T1000 (cell line): ENCODE data around the gene PML.
A peak's percentile ranks its signal among the peaks of the same experiment; 100 is the strongest.
"Not testable (repeated sequence)": the region's sequence is repeated elsewhere in the genome, so short reads cannot be mapped to it uniquely, and the experiment has no call there.

Experiments
- DNase-seq: peaks from one replicate; lab custom pipeline; 2025; ENCODE audit warnings: mixed read lengths; lab: John Stamatoyannopoulos, UW

The PML gene

GRCh38 chr15:74038707-74039655 lies 44.5 kb downstream of the PML start:
- DNase-seq, result no peak

- DNase-seq, result no peak
These were observed 45.1 kb downstream of the PML start for GRCh38 chr15:74039656-74040010.

- peak; percentile 84 for DNase-seq
These were observed 45.8 kb downstream of the PML start for GRCh38 chr15:74040109-74040850.

GRCh38 chr15:74041311-74041756 lies 46.8 kb downstream of the PML start:
- DNase-seq, result no peak

- no peak for DNase-seq
These were observed 47.4 kb downstream of the PML start for GRCh38 chr15:74041777-74042435.

- no peak for DNase-seq
These were observed 48.3 kb downstream of the PML start for GRCh38 chr15:74042603-74043424.

- no peak for DNase-seq
These were observed 49.1 kb downstream of the PML start for GRCh38 chr15:74043425-74044266.

- no peak for DNase-seq
These were observed 50.0 kb downstream of the PML start for GRCh38 chr15:74044267-74045110.

GRCh38 chr15:74045184-74045583 lies 50.7 kb downstream of the PML start:
- no peak for DNase-seq

GRCh38 chr15:74045636-74046274 lies 51.2 kb downstream of the PML start:
- DNase-seq, result no peak

- DNase-seq, result no peak
These were observed 51.8 kb downstream of the PML start for GRCh38 chr15:74046275-74046674.

- no peak for DNase-seq
These were observed 55.6 kb downstream of the PML start for GRCh38 chr15:74050127-74050526.

GRCh38 chr15:74050556-74051234 lies 56.2 kb downstream of the PML start:
- no peak for DNase-seq

GRCh38 chr15:74052271-74053260 lies 58.0 kb downstream of the PML start:
- not testable (repeated sequence) for DNase-seq

GRCh38 chr15:74053517-74053916 lies 59.0 kb downstream of the PML start:
- DNase-seq, result no peak

- peak; percentile 8 for DNase-seq
These were observed 59.5 kb downstream of the PML start for GRCh38 chr15:74053941-74054529.

GRCh38 chr15:74055804-74056203 lies 61.3 kb downstream of the PML start:
- no peak for DNase-seq
